ENCODE results near the gene SEC24D.

The SEC24D gene

DNA sequence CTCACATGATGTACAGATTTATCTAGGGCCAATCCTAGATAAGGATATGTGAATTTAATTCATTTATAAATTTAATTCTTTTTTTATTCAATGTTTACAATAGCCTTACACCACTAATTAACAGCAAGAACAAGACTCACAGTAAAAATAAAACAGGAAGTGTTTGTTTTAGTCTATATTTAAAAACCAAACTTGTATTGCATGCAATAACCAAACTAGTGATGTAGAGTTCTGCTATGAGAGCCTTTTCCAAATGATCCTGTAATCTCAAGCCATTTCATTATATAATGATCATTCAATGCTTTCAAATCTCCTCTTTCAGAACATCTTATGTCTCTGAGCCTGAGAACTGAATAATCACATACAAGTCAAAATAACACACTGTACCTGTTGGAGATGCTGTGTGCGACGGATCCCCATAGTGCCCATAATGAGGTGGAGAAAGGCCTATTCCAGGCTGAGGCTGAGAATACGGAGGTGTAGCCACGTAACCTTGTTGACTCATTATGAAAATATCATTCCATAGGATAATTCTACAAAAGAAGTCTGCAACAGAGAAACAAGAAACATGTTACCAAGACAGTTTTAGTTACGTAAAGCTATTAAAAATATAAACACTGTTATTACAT is 2.6 kb downstream of the SEC24D start:
- peaks cover 37% of the 10 kb centered on the region for H3K36me3 Mint-ChIP-seq (ENCODE audit: low read depth)
- no peak overlapping the region for H3K27ac Mint-ChIP-seq
- H3K9me3 Mint-ChIP-seq, result no peaks in the 10 kb centered on the region
- peaks cover 20% of the 10 kb centered on the region for H3K4me1 Mint-ChIP-seq
- no peak for ATAC-seq
- no peak for DNase-seq
- H3K27me3 Mint-ChIP-seq, result no peaks in the 10 kb centered on the region
- H3K4me3 Mint-ChIP-seq, result no peak overlapping the region

DNA sequence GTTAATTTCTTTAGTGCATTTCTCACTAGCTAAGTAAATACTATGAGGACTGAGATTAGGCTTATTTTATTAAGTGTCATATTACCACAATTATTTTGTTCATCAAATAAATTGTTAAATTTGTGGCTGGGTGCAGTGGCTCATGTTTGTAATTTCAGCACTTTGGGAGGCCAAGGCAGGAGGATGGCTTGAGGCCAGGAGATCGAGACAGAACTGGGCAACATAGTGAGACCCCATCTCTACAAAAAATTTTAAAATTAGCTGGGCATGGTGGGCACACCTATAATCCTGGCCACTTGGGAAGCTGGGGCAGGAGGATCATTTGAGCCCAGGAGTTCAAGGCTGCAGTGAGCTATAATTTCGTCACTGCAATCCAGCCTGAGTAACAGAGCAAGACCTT is 6.8 kb downstream of the SEC24D start:
- no peak for ATAC-seq
- H3K36me3 Mint-ChIP-seq (ENCODE audit: low read depth), result peaks cover 40% of the 10 kb centered on the region

DNA sequence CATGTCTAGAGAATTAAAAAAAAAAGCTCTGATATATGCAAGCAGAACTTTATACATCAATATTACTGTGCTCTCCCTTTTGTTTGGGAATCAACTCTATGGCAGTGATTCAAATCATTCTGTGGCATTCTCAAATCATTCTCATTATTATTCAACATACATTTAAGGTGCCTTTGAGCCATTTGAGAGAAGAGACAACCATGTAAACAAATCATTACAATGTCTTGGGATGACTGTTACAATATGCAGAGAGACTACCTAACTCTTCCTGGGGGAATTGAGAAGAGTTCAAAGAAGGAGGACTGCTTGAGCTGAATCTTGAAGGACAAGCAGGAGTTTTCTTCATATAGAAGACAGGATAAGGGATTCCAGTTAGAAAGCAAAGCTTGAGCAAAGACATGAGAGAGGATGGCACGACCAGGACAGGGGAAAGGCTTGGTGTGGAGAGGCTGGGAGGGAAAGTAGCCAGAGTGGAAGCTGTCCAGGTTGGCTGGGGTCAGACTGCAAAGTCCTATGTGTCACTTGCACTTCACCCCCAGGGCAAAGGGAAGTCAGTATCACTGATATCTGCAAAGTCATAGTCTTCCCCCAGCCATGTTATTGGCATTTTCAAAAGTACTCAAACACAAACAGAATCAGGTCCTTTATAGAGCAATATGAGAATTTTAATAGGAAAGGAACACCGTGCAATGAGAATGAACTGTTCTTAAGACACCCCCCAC is 9.0 kb downstream of the SEC24D start:
- ATAC-seq (no peak), DNase-seq (no peak)
- Mint-ChIP-seq H3K27ac (no peak overlapping the region), H3K36me3 (ENCODE audit: low read depth) (peaks cover 34% of the 10 kb centered on the region), H3K9me3 (no peaks in the 10 kb centered on the region), H3K4me3 (no peak overlapping the region), H3K4me1 (peaks cover 15% of the 10 kb centered on the region), H3K27me3 (no peaks in the 10 kb centered on the region)

More for the DNA sequence above, 6.8 kb downstream of the SEC24D start:
- Mint-ChIP-seq H3K27me3 (no peaks in the 10 kb centered on the region), H3K9me3 (no peaks in the 10 kb centered on the region), H3K27ac (no peak overlapping the region), H3K4me3 (no peak overlapping the region), H3K4me1 (peaks cover 20% of the 10 kb centered on the region)
- no peak for DNase-seq

DNA sequence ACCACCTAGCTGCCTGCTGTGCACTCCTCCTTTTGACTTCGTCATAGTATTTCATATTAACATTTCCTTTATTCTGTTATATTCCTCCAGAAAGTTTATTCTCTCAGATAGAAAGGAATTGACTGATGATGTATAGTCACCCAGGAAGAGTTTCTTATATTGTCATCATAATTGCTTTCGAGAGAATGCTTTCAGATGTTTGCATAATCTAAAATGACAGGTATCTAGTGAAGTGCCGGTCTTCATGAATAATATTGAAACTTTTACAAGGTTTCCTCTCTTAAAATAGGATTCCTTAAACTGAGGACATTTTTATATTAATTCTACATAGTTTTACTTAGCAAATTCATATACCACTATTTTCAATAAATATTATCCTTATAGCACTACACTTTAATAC is 10.1 kb downstream of the SEC24D start:
- no peak overlapping the region for H3K4me3 Mint-ChIP-seq
- no peak for ATAC-seq
- no peak overlapping the region for H3K27ac Mint-ChIP-seq
- DNase-seq, result no peak
- no peaks in the 10 kb centered on the region for H3K27me3 Mint-ChIP-seq
- peaks cover 15% of the 10 kb centered on the region for H3K4me1 Mint-ChIP-seq
- H3K9me3 Mint-ChIP-seq, result no peaks in the 10 kb centered on the region
- H3K36me3 Mint-ChIP-seq (ENCODE audit: low read depth), result peaks cover 30% of the 10 kb centered on the region

DNA sequence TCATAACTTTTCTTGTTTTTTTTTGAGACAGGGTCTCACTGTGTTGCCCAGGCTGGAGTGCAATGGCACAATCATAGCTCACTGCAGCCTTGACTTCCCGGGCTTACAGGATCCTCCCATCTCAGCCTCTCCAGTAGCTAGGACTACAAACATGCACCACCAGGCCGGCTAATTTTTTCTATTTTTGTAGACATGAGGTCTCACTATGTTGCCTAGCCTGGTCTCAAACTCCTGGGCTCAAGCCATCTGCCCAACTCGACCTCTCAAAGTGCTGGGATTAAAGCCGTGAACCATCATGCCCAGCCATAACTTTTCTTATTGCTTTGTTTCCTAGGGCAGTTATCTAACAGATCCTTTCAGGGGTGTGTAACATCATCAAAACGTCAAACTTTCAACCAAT is 11.8 kb downstream of the SEC24D start:
- peaks cover 15% of the 10 kb centered on the region for H3K4me1 Mint-ChIP-seq
- H3K9me3 Mint-ChIP-seq, result no peaks in the 10 kb centered on the region
- no peak overlapping the region for H3K4me3 Mint-ChIP-seq
- peaks cover 24% of the 10 kb centered on the region for H3K36me3 Mint-ChIP-seq (ENCODE audit: low read depth)
- DNase-seq (no peak), ATAC-seq (no peak)
- no peak overlapping the region for H3K27ac Mint-ChIP-seq
- no peaks in the 10 kb centered on the region for H3K27me3 Mint-ChIP-seq

DNA sequence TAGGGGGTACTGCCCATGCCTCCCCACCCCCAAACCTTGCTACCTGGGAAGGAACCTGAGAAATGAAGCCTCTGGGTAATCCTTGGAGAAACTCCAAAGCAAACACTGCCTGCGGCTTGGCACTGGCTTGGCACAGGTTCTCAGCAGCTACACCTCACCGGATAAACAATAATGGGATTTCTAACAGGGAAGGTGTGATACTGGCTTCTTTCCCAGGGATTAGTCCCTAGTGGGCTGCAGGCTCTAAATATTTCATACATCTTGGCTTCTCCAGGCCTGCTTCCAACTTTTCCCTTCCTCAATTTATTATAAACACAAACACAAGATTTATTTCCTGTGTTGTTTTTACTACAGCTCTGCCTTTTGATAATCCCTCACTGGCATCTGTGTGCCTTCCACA is 12.5 kb downstream of the SEC24D start:
- no peak for DNase-seq
- Mint-ChIP-seq H3K4me3 (no peak overlapping the region), H3K36me3 (ENCODE audit: low read depth) (peaks cover 18% of the 10 kb centered on the region), H3K9me3 (no peaks in the 10 kb centered on the region), H3K27ac (no peak overlapping the region), H3K4me1 (peaks cover 15% of the 10 kb centered on the region), H3K27me3 (no peaks in the 10 kb centered on the region)
- ATAC-seq, result no peak

DNA sequence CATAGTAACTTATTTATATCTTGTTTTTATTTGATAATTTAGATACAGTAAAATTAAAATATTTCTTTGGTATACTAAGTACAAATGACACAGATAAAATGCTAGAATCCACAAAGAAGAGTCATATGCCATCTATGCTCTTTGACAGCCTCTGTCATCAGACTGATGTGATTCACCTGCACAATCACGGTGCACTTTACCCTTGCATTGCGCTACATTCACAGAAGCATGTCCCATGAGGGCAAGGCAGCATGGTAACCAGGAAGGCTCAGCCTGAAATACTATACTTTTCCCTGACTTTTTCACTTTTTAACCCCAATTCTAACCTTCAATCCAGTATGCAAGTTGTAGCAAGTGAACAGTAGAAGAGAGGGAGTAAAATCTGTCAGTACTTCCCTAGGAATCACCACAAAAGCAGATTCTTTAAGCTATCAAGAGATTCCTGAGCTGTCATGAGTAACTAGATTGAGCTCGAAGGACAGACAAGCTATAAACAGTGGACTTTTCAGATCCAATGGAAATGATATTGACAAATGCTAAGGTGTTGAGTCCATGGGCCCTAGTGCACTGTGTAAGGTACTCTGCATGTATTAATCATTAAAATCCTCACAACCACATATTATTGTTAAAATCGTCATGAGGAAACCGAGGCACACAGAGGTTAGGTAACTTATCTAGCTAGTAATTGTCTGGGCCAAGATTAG is 14.2 kb downstream of the SEC24D start:
- H3K27ac Mint-ChIP-seq, result no peak overlapping the region

DNA sequence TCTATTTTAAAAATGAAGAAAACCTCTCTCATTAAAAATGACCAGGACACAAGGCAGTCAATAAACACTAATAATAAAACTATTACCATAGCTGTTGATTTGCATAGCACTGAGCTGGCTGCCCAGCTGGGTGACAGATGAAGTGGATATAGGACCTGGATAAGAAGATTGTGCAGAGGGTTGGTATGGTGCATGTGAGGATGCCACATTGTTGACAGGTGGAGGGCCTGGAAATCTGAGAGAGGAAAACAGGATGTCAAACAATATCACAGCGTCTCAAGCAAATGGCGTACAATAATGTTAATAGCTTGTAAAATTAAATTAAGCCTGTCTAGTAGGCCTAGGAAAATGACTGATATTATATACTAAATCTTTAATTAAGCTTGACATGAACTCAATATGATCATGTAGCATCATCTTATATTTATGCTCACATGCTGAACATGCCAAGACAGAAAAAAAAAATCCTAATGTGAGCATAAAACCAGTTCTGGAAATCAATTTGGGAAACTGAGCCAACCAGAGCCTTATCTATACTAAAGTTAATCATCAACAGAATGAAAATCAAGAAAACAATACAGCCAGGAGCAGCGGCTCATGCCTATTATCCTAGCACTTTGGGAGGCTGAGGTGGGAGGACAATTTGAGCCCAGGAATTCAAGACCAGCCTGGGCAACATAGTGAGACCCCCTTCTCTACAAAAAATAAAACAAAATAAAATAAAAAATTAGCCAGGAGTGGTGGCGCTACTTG is 18.6 kb downstream of the SEC24D start:
- H3K4me3 Mint-ChIP-seq, result no peak overlapping the region
- H3K36me3 Mint-ChIP-seq (ENCODE audit: low read depth), result peaks cover 36% of the 10 kb centered on the region
- H3K27me3 Mint-ChIP-seq, result no peaks in the 10 kb centered on the region
- H3K9me3 Mint-ChIP-seq, result no peaks in the 10 kb centered on the region
- ATAC-seq (no peak), DNase-seq (no peak)
- H3K27ac Mint-ChIP-seq, result no peak overlapping the region
- peaks cover 2% of the 10 kb centered on the region for H3K4me1 Mint-ChIP-seq

More for the DNA sequence above, 14.2 kb downstream of the SEC24D start:
- Mint-ChIP-seq H3K27me3 (no peaks in the 10 kb centered on the region), H3K36me3 (ENCODE audit: low read depth) (peaks cover 20% of the 10 kb centered on the region), H3K4me3 (no peak overlapping the region), H3K9me3 (no peaks in the 10 kb centered on the region), H3K4me1 (peaks cover 9% of the 10 kb centered on the region)
- ATAC-seq, result no peak
- no peak for DNase-seq

DNA sequence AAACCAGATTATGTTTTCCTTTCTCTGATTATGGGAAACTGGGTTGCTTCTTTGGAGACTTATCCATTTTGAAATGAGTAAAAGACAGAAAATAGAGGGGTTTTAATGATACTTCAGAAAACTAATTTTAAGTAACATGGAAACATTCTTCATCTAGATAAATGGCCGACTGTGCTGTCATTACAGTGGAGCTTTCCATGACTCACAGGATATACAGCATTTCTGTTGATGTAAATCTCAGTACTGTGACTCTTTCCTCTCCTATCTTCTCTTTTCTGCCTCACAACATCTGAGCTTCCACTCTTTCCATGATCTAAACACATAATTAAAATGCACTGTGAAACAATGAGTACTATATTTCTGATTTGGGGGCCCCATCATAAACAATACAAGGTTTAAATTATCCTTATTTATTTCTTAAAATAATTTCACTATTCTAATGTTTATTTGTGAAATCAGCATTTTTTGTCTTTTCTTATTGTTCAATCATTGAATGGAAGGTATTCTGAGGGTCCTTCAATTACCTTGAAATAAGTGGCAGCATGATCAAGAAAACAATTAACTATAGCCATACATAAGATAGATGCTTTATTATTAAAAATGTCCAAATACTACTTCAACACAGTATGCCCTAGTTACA is 19.3 kb downstream of the SEC24D start:
- H3K4me3 Mint-ChIP-seq, result no peak overlapping the region
- ATAC-seq (no peak), DNase-seq (no peak)
- peaks cover 2% of the 10 kb centered on the region for H3K4me1 Mint-ChIP-seq
- no peaks in the 10 kb centered on the region for H3K27me3 Mint-ChIP-seq
- no peaks in the 10 kb centered on the region for H3K9me3 Mint-ChIP-seq
- no peak overlapping the region for H3K27ac Mint-ChIP-seq
- peaks cover 39% of the 10 kb centered on the region for H3K36me3 Mint-ChIP-seq (ENCODE audit: low read depth)

DNA sequence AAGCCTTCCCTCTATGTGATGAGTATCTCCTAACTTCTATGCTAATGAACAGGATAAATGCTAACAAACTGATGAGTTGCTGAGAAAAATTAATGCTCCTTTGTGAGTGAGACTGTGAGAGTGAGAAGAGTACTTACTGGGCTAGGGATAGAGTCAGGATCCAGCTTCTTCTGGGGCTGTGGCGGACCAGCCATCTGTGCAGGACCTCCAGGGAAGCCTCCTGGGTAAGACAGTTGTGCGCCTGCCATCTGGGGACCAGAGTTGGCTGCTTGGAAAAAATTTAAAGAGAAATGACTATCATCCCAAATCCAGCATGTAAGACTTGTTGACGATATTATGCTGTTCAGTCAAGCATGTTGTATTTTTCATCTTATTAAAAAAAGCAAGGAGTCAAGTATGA is 21.0 kb downstream of the SEC24D start:
- Mint-ChIP-seq H3K36me3 (ENCODE audit: low read depth) (peaks cover 47% of the 10 kb centered on the region), H3K27me3 (no peaks in the 10 kb centered on the region), H3K4me1 (peaks cover 2% of the 10 kb centered on the region), H3K27ac (no peak overlapping the region), H3K4me3 (no peak overlapping the region), H3K9me3 (no peaks in the 10 kb centered on the region)
- DNase-seq, result no peak
- ATAC-seq, result no peak

DNA sequence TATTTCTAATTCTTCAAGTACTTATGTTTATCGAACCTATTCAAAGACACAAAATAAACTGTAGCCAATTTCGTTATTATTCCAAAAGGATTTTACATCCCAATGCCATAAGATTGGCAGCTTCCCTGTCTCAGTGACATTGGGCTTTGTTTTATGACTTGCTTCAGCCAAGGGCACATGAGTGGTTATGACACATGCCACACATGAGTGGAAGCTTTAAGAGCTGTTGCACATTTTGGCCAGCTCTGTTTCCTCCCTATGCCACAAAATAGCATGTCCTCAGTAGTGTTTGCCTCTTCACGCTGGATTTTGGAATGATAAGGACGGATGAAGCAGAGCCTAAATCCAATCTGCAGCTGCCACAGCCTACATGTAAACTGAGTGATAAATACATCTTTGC is 21.9 kb downstream of the SEC24D start:
- peaks cover 2% of the 10 kb centered on the region for H3K4me1 Mint-ChIP-seq
- H3K36me3 Mint-ChIP-seq (ENCODE audit: low read depth), result peaks cover 51% of the 10 kb centered on the region
- no peaks in the 10 kb centered on the region for H3K27me3 Mint-ChIP-seq
- no peaks in the 10 kb centered on the region for H3K9me3 Mint-ChIP-seq
- ATAC-seq (no peak), DNase-seq (no peak)
- no peak overlapping the region for H3K27ac Mint-ChIP-seq
- H3K4me3 Mint-ChIP-seq, result no peak overlapping the region

DNA sequence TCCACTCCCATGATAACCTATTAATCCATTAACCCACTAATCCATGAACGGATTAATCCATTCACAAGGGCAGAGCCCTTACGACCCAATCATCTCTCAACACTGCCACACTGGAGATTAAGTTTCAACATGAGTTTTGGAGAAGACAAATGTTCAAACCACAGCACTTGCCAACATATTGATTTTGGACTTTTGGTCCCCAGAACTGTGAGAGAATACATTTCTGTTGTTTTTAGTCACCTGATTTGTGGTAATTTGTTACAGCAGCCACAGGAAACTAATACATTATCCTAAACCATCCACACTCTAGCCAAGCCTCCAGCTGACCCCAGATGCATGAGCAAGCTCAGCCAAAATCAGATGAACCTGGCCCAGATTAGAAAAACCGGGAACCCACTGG is 22.4 kb downstream of the SEC24D start:
- peaks cover 53% of the 10 kb centered on the region for H3K36me3 Mint-ChIP-seq (ENCODE audit: low read depth)

DNA sequence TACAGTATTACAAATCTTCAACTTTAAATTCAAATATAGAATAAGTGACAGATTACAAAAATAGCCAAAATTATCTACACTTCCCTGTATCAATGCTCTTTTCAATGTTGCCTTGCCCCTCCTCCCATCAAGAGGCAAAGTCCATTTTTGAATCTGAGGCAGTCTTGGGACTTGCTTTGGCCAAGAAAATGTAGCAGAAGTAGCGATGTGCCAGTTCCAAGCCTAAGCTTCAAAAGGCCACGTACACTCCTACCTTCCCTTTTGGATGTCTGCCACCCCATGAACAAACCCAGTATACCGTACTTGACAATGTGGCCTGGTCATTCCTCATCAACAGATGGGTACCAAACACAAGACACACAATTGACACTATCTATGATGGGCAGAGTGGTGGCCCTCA is 24.1 kb downstream of the SEC24D start:
- no peak overlapping the region for H3K27ac Mint-ChIP-seq
- peaks cover 2% of the 10 kb centered on the region for H3K4me1 Mint-ChIP-seq
- no peak for ATAC-seq
- no peaks in the 10 kb centered on the region for H3K27me3 Mint-ChIP-seq
- no peaks in the 10 kb centered on the region for H3K9me3 Mint-ChIP-seq
- H3K4me3 Mint-ChIP-seq, result no peak overlapping the region
- peaks cover 54% of the 10 kb centered on the region for H3K36me3 Mint-ChIP-seq (ENCODE audit: low read depth)
- no peak for DNase-seq

More for the DNA sequence above, 22.4 kb downstream of the SEC24D start:
- Mint-ChIP-seq H3K27me3 (no peaks in the 10 kb centered on the region), H3K27ac (no peak overlapping the region), H3K4me3 (no peak overlapping the region), H3K9me3 (no peaks in the 10 kb centered on the region), H3K4me1 (peaks cover 2% of the 10 kb centered on the region)
- DNase-seq, result no peak
- ATAC-seq, result no peak

All from activated naive CD8-positive, alpha-beta T cell treated with anti-CD3 and anti-CD28 coated beads, Interleukin-2, amount 50 U/mL, for 24 hours (primary cell).